Measurements from ENCODE around the gene TSSK1B. TPM values are rescaled to one million over a fixed set of nuclear protein-coding genes. Genes with fewer than 3 reads are reported as not detected.
A peak's percentile ranks its signal among the peaks of the same experiment; 100 is the strongest.

The TSSK1B gene, protein sequence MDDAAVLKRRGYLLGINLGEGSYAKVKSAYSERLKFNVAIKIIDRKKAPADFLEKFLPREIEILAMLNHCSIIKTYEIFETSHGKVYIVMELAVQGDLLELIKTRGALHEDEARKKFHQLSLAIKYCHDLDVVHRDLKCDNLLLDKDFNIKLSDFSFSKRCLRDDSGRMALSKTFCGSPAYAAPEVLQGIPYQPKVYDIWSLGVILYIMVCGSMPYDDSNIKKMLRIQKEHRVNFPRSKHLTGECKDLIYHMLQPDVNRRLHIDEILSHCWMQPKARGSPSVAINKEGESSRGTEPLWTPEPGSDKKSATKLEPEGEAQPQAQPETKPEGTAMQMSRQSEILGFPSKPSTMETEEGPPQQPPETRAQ
- total RNA-seq (2014; rRNA removed): 0.33 TPM in 1 of 2 replicates, not detected in the other
- Bru-seq, nascent RNA: percentile 20 among the genes with signal in this experiment
- BruChase-seq, experiment 1, labeled RNA remaining after a 6-hour chase: not detected
- percentile 14 among the genes with signal in this experiment for BruChase-seq, experiment 2, labeled RNA remaining after a 2-hour chase
- long read RNA-seq: 0 reads

DNA sequence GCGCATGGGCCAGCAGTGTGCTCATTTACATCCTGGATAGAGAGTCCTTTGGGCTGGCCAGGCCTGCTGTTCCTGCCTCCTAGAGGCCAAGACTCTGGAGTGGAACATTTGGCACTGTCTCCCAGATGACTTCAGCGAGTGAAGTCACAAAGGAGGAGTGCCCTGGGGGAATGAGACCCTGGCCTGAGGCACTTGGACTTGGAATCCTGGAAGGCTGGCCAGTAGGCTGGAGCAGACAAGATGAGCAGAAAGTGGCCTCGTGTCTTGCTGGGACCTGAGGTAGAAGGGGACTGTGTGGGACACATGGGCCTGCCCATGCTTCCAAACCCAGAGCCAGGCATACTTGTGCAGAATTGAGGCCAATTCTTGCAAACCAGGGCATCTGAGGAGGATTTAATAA is at the start of gene TSSK1B:
Gene TSSK1B, minus strand, starts transcription at position 101 of the 400 bp plus-strand sequence. CDS start 150 bp downstream, outside the sequence.
- TF ChIP-seq EZH2 (IDR thresholded peaks at IDR 0.05; ENCODE audit: low read length, unreplicated experiment) (no peak), EZH2phosphoT487 (IDR thresholded peaks at IDR 0.05; ENCODE audit: borderline replicate concordance, low read length) (no peak)
- TF ChIP-seq, protein P1, sequence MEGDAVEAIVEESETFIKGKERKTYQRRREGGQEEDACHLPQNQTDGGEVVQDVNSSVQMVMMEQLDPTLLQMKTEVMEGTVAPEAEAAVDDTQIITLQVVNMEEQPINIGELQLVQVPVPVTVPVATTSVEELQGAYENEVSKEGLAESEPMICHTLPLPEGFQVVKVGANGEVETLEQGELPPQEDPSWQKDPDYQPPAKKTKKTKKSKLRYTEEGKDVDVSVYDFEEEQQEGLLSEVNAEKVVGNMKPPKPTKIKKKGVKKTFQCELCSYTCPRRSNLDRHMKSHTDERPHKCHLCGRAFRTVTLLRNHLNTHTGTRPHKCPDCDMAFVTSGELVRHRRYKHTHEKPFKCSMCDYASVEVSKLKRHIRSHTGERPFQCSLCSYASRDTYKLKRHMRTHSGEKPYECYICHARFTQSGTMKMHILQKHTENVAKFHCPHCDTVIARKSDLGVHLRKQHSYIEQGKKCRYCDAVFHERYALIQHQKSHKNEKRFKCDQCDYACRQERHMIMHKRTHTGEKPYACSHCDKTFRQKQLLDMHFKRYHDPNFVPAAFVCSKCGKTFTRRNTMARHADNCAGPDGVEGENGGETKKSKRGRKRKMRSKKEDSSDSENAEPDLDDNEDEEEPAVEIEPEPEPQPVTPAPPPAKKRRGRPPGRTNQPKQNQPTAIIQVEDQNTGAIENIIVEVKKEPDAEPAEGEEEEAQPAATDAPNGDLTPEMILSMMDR (conservative IDR thresholded peaks at IDR 0.05; ENCODE audit: low read depth, low read length): no peak
- Histone ChIP-seq H3K9me3 (ENCODE audit: low read length) (no peaks in the 10 kb centered on the region), H4K20me1 (ENCODE audit: low read length) (no peaks in the 10 kb centered on the region), H3K4me3 (ENCODE audit: low read length) (no peak within 1 kb of the TSS), H3K79me2 (ENCODE audit: low read length) (no peaks in the 10 kb centered on the region), H2AFZ (ENCODE audit: low read length) (no peak within 1 kb of the TSS), H3K9me2 (replicated peaks; ENCODE audit: low read length) (no peaks in the 10 kb centered on the region), H3F3A (ENCODE audit: low read length, unreplicated experiment) (no peaks in the 10 kb centered on the region), H3K36me3 (ENCODE audit: low read depth, low read length) (no peaks in the 10 kb centered on the region), H3K4me2 (ENCODE audit: low read length) (no peak within 1 kb of the TSS), H3K27me3 (ENCODE audit: low read length) (no peaks in the 10 kb centered on the region), H3K9ac (ENCODE audit: low read length) (no peak within 1 kb of the TSS), H3K4me1 (ENCODE audit: insufficient read depth, low read length) (no peaks in the 10 kb centered on the region), H3K27ac (ENCODE audit: low read length) (no peak within 1 kb of the TSS)
- intact Hi-C loops (cut with micrococcal nuclease): no loop called here
- DNase-seq (no peak), ATAC-seq (no peak)
- CTCF ChIA-PET: no interaction called here
- no TSS peak for BruUV-seq (replicated peaks)
- POLR2A ChIA-PET (ENCODE audit: unreplicated experiment): no interaction called here

DNA sequence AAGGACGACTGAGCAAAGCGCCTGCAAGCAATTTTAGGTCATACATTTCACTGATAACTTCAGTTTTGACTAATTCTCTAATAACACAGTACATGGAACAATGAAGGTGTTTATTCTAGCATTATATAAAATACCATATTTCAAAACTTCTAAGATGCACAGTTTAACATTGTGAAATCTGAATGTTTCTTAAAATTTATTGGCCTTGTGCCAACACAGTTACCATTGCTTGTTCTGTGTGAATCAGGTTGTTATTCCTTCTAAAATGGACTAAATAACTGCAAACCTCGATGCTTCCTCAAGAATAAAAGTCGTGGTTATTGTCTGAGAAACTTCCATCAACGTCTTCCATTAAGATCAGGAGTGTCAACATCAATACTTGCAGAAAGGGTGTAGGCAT is 45.5 kb upstream of the TSSK1B start:
- no peak for DNase-seq
- Histone ChIP-seq H3K36me3 (ENCODE audit: low read depth, low read length) (no peaks in the 10 kb centered on the region), H2AFZ (ENCODE audit: low read length) (no peak overlapping the region), H3K9me3 (ENCODE audit: low read length) (no peaks in the 10 kb centered on the region), H3K27ac (ENCODE audit: low read length) (no peak overlapping the region), H3K79me2 (ENCODE audit: low read length) (no peaks in the 10 kb centered on the region), H3K4me1 (ENCODE audit: insufficient read depth, low read length) (no peaks in the 10 kb centered on the region), H3K27me3 (ENCODE audit: low read length) (no peaks in the 10 kb centered on the region), H3K4me2 (ENCODE audit: low read length) (no peak overlapping the region), H3K9me2 (replicated peaks; ENCODE audit: low read length) (no peaks in the 10 kb centered on the region), H3K9ac (ENCODE audit: low read length) (no peak overlapping the region), H3K4me3 (ENCODE audit: low read length) (no peak overlapping the region), H3F3A (ENCODE audit: low read length, unreplicated experiment) (no peaks in the 10 kb centered on the region), H4K20me1 (ENCODE audit: low read length) (no peaks in the 10 kb centered on the region)
- intact Hi-C loops (cut with micrococcal nuclease): no loop called here
- ATAC-seq: no peak
- TF ChIP-seq EZH2phosphoT487 (IDR thresholded peaks at IDR 0.05; ENCODE audit: borderline replicate concordance, low read length): no peak
- TF ChIP-seq, protein P1 (conservative IDR thresholded peaks at IDR 0.05; ENCODE audit: low read depth, low read length): no peak
- TF ChIP-seq EZH2 (IDR thresholded peaks at IDR 0.05; ENCODE audit: low read length, unreplicated experiment): no peak
- POLR2A ChIA-PET (ENCODE audit: unreplicated experiment): no interaction called here
- CTCF ChIA-PET: no interaction called here
- BruUV-seq (replicated peaks): no TSS peak

DNA sequence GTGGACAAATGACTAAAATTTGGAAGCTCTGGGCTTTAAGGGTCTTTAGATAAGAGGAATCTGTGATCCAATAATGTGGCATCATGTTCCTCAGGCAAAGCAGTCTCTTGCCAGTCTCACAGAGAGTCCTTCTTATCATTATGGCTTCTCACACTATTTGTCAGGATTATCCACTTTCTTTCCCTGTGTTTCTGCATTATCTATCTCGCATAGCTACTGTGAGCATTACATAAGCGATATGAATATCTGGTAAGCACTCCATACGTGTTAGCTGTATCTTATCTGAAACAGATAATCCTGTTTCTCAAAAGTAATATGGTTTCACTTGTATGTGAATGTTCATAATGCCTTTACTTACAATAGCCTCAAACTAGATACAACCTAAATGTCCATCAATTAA is 43.9 kb upstream of the TSSK1B start:
- Histone ChIP-seq H3K9me2 (replicated peaks; ENCODE audit: low read length) (no peaks in the 10 kb centered on the region), H3K36me3 (ENCODE audit: low read depth, low read length) (no peaks in the 10 kb centered on the region), H3K4me3 (ENCODE audit: low read length) (no peak overlapping the region), H3F3A (ENCODE audit: low read length, unreplicated experiment) (no peaks in the 10 kb centered on the region), H3K27ac (ENCODE audit: low read length) (no peak overlapping the region), H3K4me1 (ENCODE audit: insufficient read depth, low read length) (no peaks in the 10 kb centered on the region), H4K20me1 (ENCODE audit: low read length) (no peaks in the 10 kb centered on the region), H3K79me2 (ENCODE audit: low read length) (no peaks in the 10 kb centered on the region), H3K4me2 (ENCODE audit: low read length) (no peak overlapping the region), H3K9ac (ENCODE audit: low read length) (no peak overlapping the region), H2AFZ (ENCODE audit: low read length) (no peak overlapping the region), H3K27me3 (ENCODE audit: low read length) (no peaks in the 10 kb centered on the region), H3K9me3 (ENCODE audit: low read length) (no peaks in the 10 kb centered on the region)
- POLR2A ChIA-PET (ENCODE audit: unreplicated experiment): no interaction called here
- ATAC-seq (no peak), DNase-seq (no peak)
- no peak for TF ChIP-seq EZH2phosphoT487 (IDR thresholded peaks at IDR 0.05; ENCODE audit: borderline replicate concordance, low read length)
- TF ChIP-seq, protein P1 (conservative IDR thresholded peaks at IDR 0.05; ENCODE audit: low read depth, low read length): no peak
- TF ChIP-seq EZH2 (IDR thresholded peaks at IDR 0.05; ENCODE audit: low read length, unreplicated experiment): no peak
- intact Hi-C loops (cut with micrococcal nuclease): no loop called here
- no TSS peak for BruUV-seq (replicated peaks)
- CTCF ChIA-PET: no interaction called here

All from PC-3 (cell line).